Prostate gland (tissue), 2 donors: ENCODE results near the gene PARP16.

Source experiments
- POLR2A ChIP-seq: fragments of 450-650 bp; IDR thresholded peaks from one replicate; pipeline ENCODE4 v1.6.1; 2016; ENCODE audit warnings: antibody characterized with exemption, mild to moderate bottlenecking
- POLR2AphosphoS5 ChIP-seq: sonication (generic); formaldehyde crosslinking; IDR thresholded peaks from one replicate; pipeline ENCODE4 v1.6.1; 2017; ENCODE audit warnings: antibody characterized with exemption
- TF ChIP-seq, protein P1 (sequence below), 4 experiments: fragments of 200-600 bp in 2 of 4; fragments of 450-650 bp in 2 of 4; sonication (generic) in 2 of 4; IDR thresholded peaks; 1 replicate in 3 of 4; 2 replicates in 1 of 4; pipeline ENCODE4 v1.5.1; 2016 to 2019; ENCODE audit warnings: antibody characterized with exemption in 4 of 4, mild to moderate bottlenecking in 2 of 4, moderate library complexity in 2 of 4

DNA sequence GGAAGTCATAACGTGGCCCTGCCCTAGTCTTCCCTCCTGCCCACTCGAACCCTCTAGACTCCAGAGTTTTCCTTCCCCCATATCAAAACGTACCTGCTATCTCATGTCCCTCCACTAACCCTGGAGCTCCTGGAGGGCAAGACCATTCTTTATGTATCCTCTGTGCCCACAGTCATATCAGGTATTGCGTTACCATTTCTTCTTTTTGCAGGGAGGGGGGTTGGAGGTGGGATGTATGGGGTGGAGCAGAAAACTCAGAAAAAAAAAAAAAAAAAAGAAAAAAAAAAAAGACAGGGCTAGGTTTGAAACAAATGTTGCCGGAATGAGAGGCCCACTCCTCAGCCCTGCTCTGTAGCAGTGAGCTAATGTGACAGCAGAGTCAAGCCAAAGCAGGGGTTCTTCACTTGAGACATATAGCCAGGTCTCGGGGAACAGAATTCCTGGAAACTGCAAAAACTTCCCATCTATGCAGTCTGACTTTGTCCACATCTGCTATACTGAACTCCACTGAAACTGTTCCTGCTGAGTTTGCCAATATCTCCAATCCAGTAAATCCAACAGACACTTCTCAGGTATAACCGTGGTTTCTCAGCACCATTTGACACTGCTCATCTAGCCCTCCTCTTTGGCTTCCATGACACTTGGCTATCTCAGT, 31.1 kb downstream of the PARP16 start:
- TF ChIP-seq POLR2AphosphoS5 (no peak), POLR2A (no peak)
- TF ChIP-seq, protein P1, sequence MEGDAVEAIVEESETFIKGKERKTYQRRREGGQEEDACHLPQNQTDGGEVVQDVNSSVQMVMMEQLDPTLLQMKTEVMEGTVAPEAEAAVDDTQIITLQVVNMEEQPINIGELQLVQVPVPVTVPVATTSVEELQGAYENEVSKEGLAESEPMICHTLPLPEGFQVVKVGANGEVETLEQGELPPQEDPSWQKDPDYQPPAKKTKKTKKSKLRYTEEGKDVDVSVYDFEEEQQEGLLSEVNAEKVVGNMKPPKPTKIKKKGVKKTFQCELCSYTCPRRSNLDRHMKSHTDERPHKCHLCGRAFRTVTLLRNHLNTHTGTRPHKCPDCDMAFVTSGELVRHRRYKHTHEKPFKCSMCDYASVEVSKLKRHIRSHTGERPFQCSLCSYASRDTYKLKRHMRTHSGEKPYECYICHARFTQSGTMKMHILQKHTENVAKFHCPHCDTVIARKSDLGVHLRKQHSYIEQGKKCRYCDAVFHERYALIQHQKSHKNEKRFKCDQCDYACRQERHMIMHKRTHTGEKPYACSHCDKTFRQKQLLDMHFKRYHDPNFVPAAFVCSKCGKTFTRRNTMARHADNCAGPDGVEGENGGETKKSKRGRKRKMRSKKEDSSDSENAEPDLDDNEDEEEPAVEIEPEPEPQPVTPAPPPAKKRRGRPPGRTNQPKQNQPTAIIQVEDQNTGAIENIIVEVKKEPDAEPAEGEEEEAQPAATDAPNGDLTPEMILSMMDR (IDR thresholded peaks at IDR 0.05): no peak
